MM.1S (cell line): Measurements from ENCODE around the gene MACROD2.

ENCODE experiments used
- CTCF ChIP-seq: fragments of 300-600 bp; sonication (generic); IDR thresholded peaks from 2 replicates; pipeline ENCODE4 v1.5.1; 2016; ENCODE audit warnings: antibody characterized with exemption, low read length, mixed read lengths
- EZH2 ChIP-seq: fragments of 300-600 bp; sonication (generic); optimal IDR thresholded peaks from 2 replicates; pipeline ENCODE3; 2017; ENCODE audit warnings: low read depth, mild to moderate bottlenecking, antibody characterized with exemption, low read length, mixed read lengths
- EZH2phosphoT487 ChIP-seq: fragments of 300-600 bp; sonication (generic); IDR thresholded peaks from 2 replicates; pipeline ENCODE4 v1.6.1; 2018; ENCODE audit warnings: antibody characterized with exemption, low read length

GRCh38 chr20:14807224-14807623 is 811.9 kb downstream of the MACROD2 start:
- TF ChIP-seq EZH2 (no peak), CTCF (no peak), EZH2phosphoT487 (no peak)
